ENCODE data around the gene RBMS1. TPM values are rescaled to one million over a fixed set of nuclear protein-coding genes. Genes with fewer than 3 reads are reported as not detected.
A peak's percentile ranks its signal among the peaks of the same experiment; 100 is the strongest.

Gene RBMS1
- total RNA-seq, 1 experiment from 2014 or later, result 91.9 TPM

GRCh38 chr2:160227293-160227915 lies 266.2 kb downstream of the RBMS1 start:
- H3K4me1 Mint-ChIP-seq (ENCODE audit: low read depth, unreplicated experiment), result peaks cover 33% of the 10 kb centered on the region

GRCh38 chr2:160226367-160226766 lies 267.2 kb downstream of the RBMS1 start:
- peaks cover 37% of the 10 kb centered on the region for H3K4me1 Mint-ChIP-seq (ENCODE audit: low read depth, unreplicated experiment)
- Histone ChIP-seq H3K4me3 (ENCODE audit: low read depth, low read length) (no peak overlapping the region), H3K4me1 (peaks cover 52% of the 10 kb centered on the region), H3K9me3 (no peaks in the 10 kb centered on the region), H3K36me3 (ENCODE audit: control insufficient read depth, insufficient read depth, low read length) (no peaks in the 10 kb centered on the region), H3K27me3 (replicated peaks; ENCODE audit: control insufficient read depth, insufficient read depth, low read length) (no peaks in the 10 kb centered on the region)
- H3K27me3 Mint-ChIP-seq (ENCODE audit: insufficient read depth, unreplicated experiment), result no peaks in the 10 kb centered on the region
- H3K27ac Mint-ChIP-seq (ENCODE audit: unreplicated experiment), result no peak overlapping the region
- DNase-seq, result no peak
- no TSS peak for BruUV-seq (replicated peaks)
- H3K9me3 Mint-ChIP-seq (ENCODE audit: unreplicated experiment), result no peaks in the 10 kb centered on the region
- POLR2A ChIA-PET, result no interaction called here
- CTCF ChIA-PET, result no interaction called here
- no peaks in the 10 kb centered on the region for H3K36me3 Mint-ChIP-seq (ENCODE audit: insufficient read depth, unreplicated experiment)
- TF ChIP-seq CTCF (IDR thresholded peaks at IDR 0.05; ENCODE audit: insufficient read depth in 1 of 2, low read depth in 1 of 2, low read length in 1 of 2, severe bottlenecking in 1 of 2, unreplicated experiment in 1 of 2), result no peak
- intact Hi-C loops (cut with micrococcal nuclease; ENCODE audit: unreplicated experiment), result no loop called here
- H3K4me3 Mint-ChIP-seq (ENCODE audit: unreplicated experiment), result no peak overlapping the region

More at GRCh38 chr2:160227293-160227915, 266.2 kb downstream of the RBMS1 start:
- Mint-ChIP-seq H3K9me3 (ENCODE audit: unreplicated experiment) (no peaks in the 10 kb centered on the region), H3K36me3 (ENCODE audit: insufficient read depth, unreplicated experiment) (no peaks in the 10 kb centered on the region), H3K4me3 (ENCODE audit: unreplicated experiment) (peak overlapping the region; percentile 1), H3K27me3 (ENCODE audit: insufficient read depth, unreplicated experiment) (no peaks in the 10 kb centered on the region), H3K27ac (ENCODE audit: unreplicated experiment) (peak overlapping the region; percentile 64)
- ChIA-PET CTCF (no interaction called here), POLR2A (no interaction called here)
- no peak for DNase-seq
- no peaks in the 10 kb centered on the region for H3K9me3 ChIP-seq
- TF ChIP-seq CTCF (IDR thresholded peaks at IDR 0.05; ENCODE audit: insufficient read depth in 1 of 2, low read depth in 1 of 2, low read length in 1 of 2, severe bottlenecking in 1 of 2, unreplicated experiment in 1 of 2), result no peak
- intact Hi-C loops (cut with micrococcal nuclease; ENCODE audit: unreplicated experiment), result no loop called here
- peaks cover 41% of the 10 kb centered on the region for H3K4me1 ChIP-seq
- H3K36me3 ChIP-seq (ENCODE audit: control insufficient read depth, insufficient read depth, low read length), result no peaks in the 10 kb centered on the region
- H3K4me3 ChIP-seq (ENCODE audit: low read depth, low read length), result no peak overlapping the region
- no peaks in the 10 kb centered on the region for H3K27me3 ChIP-seq (replicated peaks; ENCODE audit: control insufficient read depth, insufficient read depth, low read length)
- no TSS peak for BruUV-seq (replicated peaks)

GRCh38 chr2:160225722-160226121 lies 267.9 kb downstream of the RBMS1 start:
- no TSS peak for BruUV-seq (replicated peaks)
- no peaks in the 10 kb centered on the region for H3K27me3 Mint-ChIP-seq (ENCODE audit: insufficient read depth, unreplicated experiment)
- ChIA-PET POLR2A (no interaction called here), CTCF (no interaction called here)
- intact Hi-C loops (cut with micrococcal nuclease; ENCODE audit: unreplicated experiment), result no loop called here
- peaks cover 55% of the 10 kb centered on the region for H3K4me1 ChIP-seq
- no peak overlapping the region for H3K27ac Mint-ChIP-seq (ENCODE audit: unreplicated experiment)
- no peak overlapping the region for H3K4me3 ChIP-seq (ENCODE audit: low read depth, low read length)
- TF ChIP-seq CTCF (IDR thresholded peaks at IDR 0.05; ENCODE audit: insufficient read depth in 1 of 2, low read depth in 1 of 2, low read length in 1 of 2, severe bottlenecking in 1 of 2, unreplicated experiment in 1 of 2), result no peak
- H3K4me3 Mint-ChIP-seq (ENCODE audit: unreplicated experiment), result no peak overlapping the region
- no peaks in the 10 kb centered on the region for H3K36me3 ChIP-seq (ENCODE audit: control insufficient read depth, insufficient read depth, low read length)
- H3K36me3 Mint-ChIP-seq (ENCODE audit: insufficient read depth, unreplicated experiment), result no peaks in the 10 kb centered on the region
- no peak for DNase-seq
- peaks cover 43% of the 10 kb centered on the region for H3K4me1 Mint-ChIP-seq (ENCODE audit: low read depth, unreplicated experiment)
- no peaks in the 10 kb centered on the region for H3K9me3 Mint-ChIP-seq (ENCODE audit: unreplicated experiment)
- no peaks in the 10 kb centered on the region for H3K9me3 ChIP-seq
- H3K27me3 ChIP-seq (replicated peaks; ENCODE audit: control insufficient read depth, insufficient read depth, low read length), result no peaks in the 10 kb centered on the region
